Suprapubic skin (tissue), 3 donors: ENCODE results near the gene ZBTB40.

Source experiments
- CTCF ChIP-seq, 2 donors: fragments of 200-600 bp in 1 of 2; fragments of 450-650 bp in 1 of 2; sonication (generic) in 1 of 2; IDR thresholded peaks; one replicate each; pipeline ENCODE4 v1.5.1; 2016 to 2019; ENCODE audit warnings: antibody characterized with exemption in 2 of 2, mild to moderate bottlenecking in 1 of 2, moderate library complexity in 1 of 2
- POLR2AphosphoS5 ChIP-seq, 3 donors: sonication (generic); formaldehyde crosslinking; IDR thresholded peaks; one replicate each; pipeline ENCODE4 v1.6.1; 2017; ENCODE audit warnings: antibody characterized with exemption in 3 of 3

GRCh38 chr1:22576150-22576544 lies 124.5 kb downstream of the ZBTB40 start:
- TF ChIP-seq CTCF (IDR thresholded peaks at IDR 0.05) (no peak), POLR2AphosphoS5 (IDR thresholded peaks at IDR 0.05) (no peak)
